ENCODE results near the gene PGBD1.
A peak's percentile ranks its signal among the peaks of the same experiment; 100 is the strongest.

Gene PGBD1

GRCh38 chr6:28248916-28249315 lies 32.5 kb upstream of the PGBD1 start:
- no peak for TF ChIP-seq CTCF (conservative IDR thresholded peaks at IDR 0.05)
- no peak for TF ChIP-seq ZFX (IDR thresholded peaks at IDR 0.05)
- no peak overlapping the region for H3K27ac ChIP-seq

- TF ChIP-seq CTCF (conservative IDR thresholded peaks at IDR 0.05) (no peak), ZFX (IDR thresholded peaks at IDR 0.05) (no peak)
- H3K27ac ChIP-seq, result no peak overlapping the region
These were observed 30.6 kb upstream of the PGBD1 start for GRCh38 chr6:28250747-28251146.

- H3K27ac ChIP-seq, result peak overlapping the region; percentile 57
- no peak for TF ChIP-seq ZFX (IDR thresholded peaks at IDR 0.05)
- TF ChIP-seq CTCF (conservative IDR thresholded peaks at IDR 0.05), result no peak
These were observed 29.7 kb upstream of the PGBD1 start for GRCh38 chr6:28251661-28252008.

- peak within 1 kb of the TSS; percentile 57 for H3K27ac ChIP-seq
- no peak for TF ChIP-seq ZFX (IDR thresholded peaks at IDR 0.05)
- TF ChIP-seq CTCF (conservative IDR thresholded peaks at IDR 0.05), result no peak
These were observed 29.1 kb upstream of the PGBD1 start, which contains the start of gene ZKSCAN4 for GRCh38 chr6:28252009-28252975. Gene ZKSCAN4 (minus strand): TSS chr6:28252269. CDS start chr6:28251980, 289 bp downstream.

- TF ChIP-seq CTCF (conservative IDR thresholded peaks at IDR 0.05), result no peak
- no peak for TF ChIP-seq ZFX (IDR thresholded peaks at IDR 0.05)
- no peak overlapping the region for H3K27ac ChIP-seq
These were observed 27.3 kb upstream of the PGBD1 start for GRCh38 chr6:28254121-28254519.

GRCh38 chr6:28257042-28257441 lies 24.3 kb upstream of the PGBD1 start:
- no peak overlapping the region for H3K27ac ChIP-seq
- no peak for TF ChIP-seq CTCF (conservative IDR thresholded peaks at IDR 0.05)
- no peak for TF ChIP-seq ZFX (IDR thresholded peaks at IDR 0.05)
